Kidney (tissue), 22 donors: ENCODE results near the gene TACR2. TPM values are rescaled to one million over a fixed set of nuclear protein-coding genes. Genes with fewer than 3 reads are reported as not detected.

Experiments
- DNase-seq, 5 donors: peaks; one replicate each; pipeline ENCODE4 v3.0.0-alpha.2; 2013 to 2020
- FAIRE-seq: peaks from 2 replicates; lab custom pipeline; 2012; peaks lifted over from hg19 to GRCh38; lab: Jason Lieb, UNC
- H3K27ac ChIP-seq, 2 donors: one replicate each; pipeline ENCODE4 v1.7.0; 2013; ENCODE audit warnings: low read depth in 2 of 2, low read length in 2 of 2, inconsistent platforms in 1 of 2
- H3K27me3 ChIP-seq: one replicate; pipeline ENCODE4 v1.7.1; 2013; ENCODE audit warnings: low read length, inconsistent platforms; ENCODE audit not compliant: control insufficient read depth, insufficient read depth
- H3K36me3 ChIP-seq, 3 donors: one replicate each; pipeline versions ENCODE4 v1.7.0 to v1.7.1; 2013; ENCODE audit warnings: low read length in 3 of 3, control low read depth in 1 of 3, inconsistent platforms in 1 of 3; ENCODE audit not compliant: insufficient read depth in 3 of 3, control insufficient read depth in 2 of 3
- H3K4me1 ChIP-seq, 3 donors: one replicate each; pipeline versions ENCODE4 v1.7.0 to v1.7.1; 2013; ENCODE audit warnings: low read length in 3 of 3, inconsistent platforms in 1 of 3, low read depth in 1 of 3; ENCODE audit not compliant: control insufficient read depth in 2 of 3, insufficient read depth in 2 of 3
- H3K4me3 ChIP-seq, 3 donors: one replicate each; pipeline versions ENCODE4 v1.7.0 to v1.8.1; 2013; ENCODE audit warnings: low read length in 3 of 3, control low read depth in 1 of 3, inconsistent platforms in 1 of 3
- H3K9ac ChIP-seq, 3 donors: one replicate each; pipeline versions ENCODE4 v1.7.0 to v1.7.1; 2013; ENCODE audit warnings: low read length in 3 of 3, control low read depth in 1 of 3, inconsistent platforms in 1 of 3
- H3K9me3 ChIP-seq, 3 donors: one replicate each; pipeline versions ENCODE4 v1.7.0 to v1.7.1; 2013; ENCODE audit warnings: low read length in 3 of 3, control low read depth in 1 of 3, inconsistent platforms in 1 of 3; ENCODE audit not compliant: control insufficient read depth in 2 of 3, insufficient read depth in 1 of 3
- intact Hi-C: fragments of 100-400 bp; cut with DNase I; formaldehyde crosslinking; loops from one replicate; pipeline ENCODE4 v1.11.1; 2022
- long read RNA-seq, 10 donors: library from polyadenylated mRNA in 1 of 10; unstranded in 1 of 10; transcript quantifications; one replicate each; pipeline ENCODE4 v2.0.0 and lab custom pipeline, GENCODE V29; 2021 to 2026
- polyA plus RNA-seq: library from polyadenylated mRNA; stranded (reverse); fragments of 350-450 nt; fragmentation: Illumina TruSeq; extraction: RNeasy Lipid Tissue Mini Kit (QIAGEN cat#74804); gene quantifications from one replicate; pipeline ENCODE4 v1.2.3, GENCODE V29; 2014; ENCODE audit warnings: low read depth, low replicate concordance; ENCODE audit not compliant: insufficient read depth
- total RNA-seq: library from RNA; stranded (reverse); fragmentation: NEBNext Ultra II Directional; extraction: Animal tissue kit (Norgen Biotek cat#: 25700); gene quantifications from one replicate; pipeline ENCODE4 v1.2.1, GENCODE V29; 2021
- TF ChIP-seq, protein P1 (sequence below): IDR thresholded peaks from 3 replicates; pipeline ENCODE4 v1.5.1; 2012; ENCODE audit warnings: mild to moderate bottlenecking, moderate library complexity, borderline replicate concordance; ENCODE audit not compliant: insufficient read depth; ENCODE audit errors: extremely low read depth
- donor health status: control.
- donor health status: control.
- donor health status: control.
- donor health status: control.
- donor health status: control.
- donor health status: DM: yes; HTN: yes; CAD: no.
- donor health status: Normal renal cell carcinoma (clear cell type).

The TACR2 gene
- total RNA-seq (0.38 TPM), polyA plus RNA-seq (0.37 TPM)
- long read RNA-seq, donor 1 = 0 reads
- long read RNA-seq, donor 2 = 0 reads
- long read RNA-seq, donor 3, partial matches to known transcripts = 0 of 1 reads
- long read RNA-seq, donor 3, other reads (novel, unspliced or antisense) = 0 of 1 reads
- long read RNA-seq, donor 4 = 0 reads
- long read RNA-seq, donor 5 = 0 reads
- long read RNA-seq, donor 6 = 0 reads
- long read RNA-seq, donor 7 = 0 reads
- long read RNA-seq, donor 8 = 0 reads
- long read RNA-seq, donor 9 = 0 reads
- long read RNA-seq, donor 10 = 0 reads

- no peaks in the 10 kb centered on the region for H3K36me3 ChIP-seq
- intact Hi-C loops = no loop called here
- FAIRE-seq (no peak), DNase-seq (no peak)
- no peaks in the 10 kb centered on the region for H3K9me3 ChIP-seq
- no peak within 1 kb of the TSS for H3K27ac ChIP-seq
- no peaks in the 10 kb centered on the region for H3K27me3 ChIP-seq
- no peak within 1 kb of the TSS for H3K9ac ChIP-seq
- TF ChIP-seq, protein P1, sequence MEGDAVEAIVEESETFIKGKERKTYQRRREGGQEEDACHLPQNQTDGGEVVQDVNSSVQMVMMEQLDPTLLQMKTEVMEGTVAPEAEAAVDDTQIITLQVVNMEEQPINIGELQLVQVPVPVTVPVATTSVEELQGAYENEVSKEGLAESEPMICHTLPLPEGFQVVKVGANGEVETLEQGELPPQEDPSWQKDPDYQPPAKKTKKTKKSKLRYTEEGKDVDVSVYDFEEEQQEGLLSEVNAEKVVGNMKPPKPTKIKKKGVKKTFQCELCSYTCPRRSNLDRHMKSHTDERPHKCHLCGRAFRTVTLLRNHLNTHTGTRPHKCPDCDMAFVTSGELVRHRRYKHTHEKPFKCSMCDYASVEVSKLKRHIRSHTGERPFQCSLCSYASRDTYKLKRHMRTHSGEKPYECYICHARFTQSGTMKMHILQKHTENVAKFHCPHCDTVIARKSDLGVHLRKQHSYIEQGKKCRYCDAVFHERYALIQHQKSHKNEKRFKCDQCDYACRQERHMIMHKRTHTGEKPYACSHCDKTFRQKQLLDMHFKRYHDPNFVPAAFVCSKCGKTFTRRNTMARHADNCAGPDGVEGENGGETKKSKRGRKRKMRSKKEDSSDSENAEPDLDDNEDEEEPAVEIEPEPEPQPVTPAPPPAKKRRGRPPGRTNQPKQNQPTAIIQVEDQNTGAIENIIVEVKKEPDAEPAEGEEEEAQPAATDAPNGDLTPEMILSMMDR = no peak
- H3K4me1 ChIP-seq = no peaks in the 10 kb centered on the region
- H3K4me3 ChIP-seq = no peak within 1 kb of the TSS
Measured at GRCh38 chr10:69416695-69417094, at the start of gene TACR2. Gene TACR2 (minus strand): TSS chr10:69416918. CDS start chr10:69416323, 595 bp downstream.

DNA sequence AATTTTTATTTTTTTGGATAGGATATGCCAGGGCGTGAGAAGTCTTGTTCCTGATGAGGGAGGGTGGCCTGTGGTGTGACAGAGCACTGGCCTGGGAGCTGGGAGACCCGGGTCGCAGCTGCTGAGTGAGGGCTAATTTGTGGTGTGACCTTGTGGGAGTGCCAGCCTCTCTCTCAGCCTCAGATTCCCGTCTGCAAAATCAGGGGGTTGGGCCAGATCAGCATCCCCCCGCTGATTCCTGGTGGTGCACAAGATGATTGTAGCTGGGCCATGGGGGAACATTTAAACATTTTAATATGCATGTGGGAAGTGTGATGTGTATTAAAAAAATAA is 49.4 kb upstream of the TACR2 start:
- intact Hi-C loops = no loop called here
- Histone ChIP-seq H3K4me1 (peaks cover 0 to 29% (median 15%) of the 10 kb centered on the region in 3 donors), H3K4me3 (no peak overlapping the region), H3K36me3 (no peaks in the 10 kb centered on the region), H3K9ac (no peak overlapping the region), H3K27me3 (no peaks in the 10 kb centered on the region), H3K9me3 (no peaks in the 10 kb centered on the region), H3K27ac (no peak overlapping the region)
- DNase-seq (no peak), FAIRE-seq (no peak)
- TF ChIP-seq, protein P1 = no peak

- H3K4me1 ChIP-seq = peaks cover 4 to 32% (median 19%) of the 10 kb centered on the region in 3 donors
- TF ChIP-seq, protein P1 = no peak
- H3K36me3 ChIP-seq = no peaks in the 10 kb centered on the region
- no peaks in the 10 kb centered on the region for H3K9me3 ChIP-seq
- no peak overlapping the region for H3K9ac ChIP-seq
- intact Hi-C loops = no loop called here
- DNase-seq (no peak), FAIRE-seq (no peak)
- H3K27ac ChIP-seq = peak overlapping the region in 1 of 2 donors; percentile 49
- no peak overlapping the region for H3K4me3 ChIP-seq
- H3K27me3 ChIP-seq = no peaks in the 10 kb centered on the region
Measured at GRCh38 chr10:69465457-69466157, 48.9 kb upstream of the TACR2 start.
